ENCODE measurements around the gene CST3.
"Not testable (repeated sequence)": the region's sequence is repeated elsewhere in the genome, so short reads cannot be mapped to it uniquely, and the experiment has no call there.

GRCh38 chr20:23620670-23621386 lies 16.9 kb downstream of the CST3 start:
- not testable (repeated sequence) for TF ChIP-seq ASH2L (IDR thresholded peaks at IDR 0.05; ENCODE audit: low read length); CTCF (IDR thresholded peaks at IDR 0.05; ENCODE audit: control extremely low read depth in 1 of 3, insufficient read depth in 1 of 3, low read depth in 1 of 3, low read length in 3 of 3); TAF1 (IDR thresholded peaks at IDR 0.05; ENCODE audit: low read depth, low read length); ZNF274 (IDR thresholded peaks at IDR 0.05; ENCODE audit: borderline replicate concordance, extremely low read depth, low read length); POLR2A (IDR thresholded peaks at IDR 0.05; ENCODE audit: control extremely low read depth in 1 of 2, low read depth in 2 of 2, low read length in 2 of 2); SAP30 (IDR thresholded peaks at IDR 0.05; ENCODE audit: insufficient read depth, insufficient replicate concordance, low read length); YY1 (IDR thresholded peaks at IDR 0.05; ENCODE audit: low read depth, low read length); GABPA (IDR thresholded peaks at IDR 0.05; ENCODE audit: borderline replicate concordance, insufficient read depth, low read length); BRCA1 (IDR thresholded peaks at IDR 0.05; ENCODE audit: low read depth, low read length); FOSL1 (IDR thresholded peaks at IDR 0.05; ENCODE audit: insufficient read depth, low read depth, low read length); EP300 (IDR thresholded peaks at IDR 0.05; ENCODE audit: borderline replicate concordance in 1 of 2, low read depth in 2 of 2, low read length in 2 of 2); SUZ12 (IDR thresholded peaks at IDR 0.05; ENCODE audit: low read length); MAX (IDR thresholded peaks at IDR 0.05); EZH2 (IDR thresholded peaks at IDR 0.05; ENCODE audit: low read depth, low read length, severe bottlenecking)

All from H1 (cell line).